Measurements from ENCODE around the gene ANKS6. TPM values are rescaled to one million over a fixed set of nuclear protein-coding genes. Genes with fewer than 3 reads are reported as not detected.

Gene ANKS6
- total and polyA plus RNA-seq, 2 of the 8 experiments (the other 6 are each of a cell fraction or from before 2014, with no cell fraction given) = 34.1 to 56.3 TPM

DNA sequence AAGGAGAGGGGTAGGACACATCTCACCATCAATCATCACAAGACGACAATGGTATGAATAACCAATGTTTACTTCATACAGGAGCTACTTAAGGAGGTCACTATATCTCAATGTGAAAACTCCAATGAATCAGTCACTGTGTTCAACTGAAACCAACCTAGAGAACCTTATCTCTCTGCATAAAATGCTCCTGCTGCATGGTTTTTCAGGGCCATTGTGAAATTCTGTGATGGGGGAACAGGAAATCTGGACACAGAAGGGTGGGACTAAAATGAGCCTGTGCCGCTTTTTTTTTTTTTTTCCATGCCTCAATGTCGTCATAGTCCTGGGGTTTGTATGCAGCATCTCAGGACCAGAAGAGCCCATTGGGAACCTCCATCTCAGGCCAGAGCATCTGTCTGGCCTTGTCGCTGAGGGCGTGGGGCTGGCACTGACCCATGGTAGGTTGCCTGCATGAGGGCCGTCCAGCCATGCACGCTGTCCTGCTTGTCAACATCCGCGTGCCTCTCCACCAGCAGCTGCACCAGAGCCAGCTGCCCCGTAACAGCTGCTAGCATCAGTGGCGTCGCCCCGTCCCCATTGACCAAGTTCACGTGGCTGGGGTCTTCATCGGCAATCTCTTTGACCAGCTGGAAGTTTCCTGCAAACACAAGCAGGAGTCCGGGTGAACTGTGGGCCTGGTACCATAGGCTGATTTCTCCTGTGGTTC is 12.7 kb downstream of the ANKS6 start:
- no peak overlapping the region for H2AK5ac ChIP-seq (ENCODE audit: low read depth, low read length)
- H3K23ac ChIP-seq (ENCODE audit: insufficient read length) = no peak overlapping the region
- ChIA-PET CTCF (ENCODE audit: partially characterized antibody) (interaction anchor here (0.8 to 3.8 kb wide), 3 partner anchors 8 to 246 kb away, joined by 3 to 28 read pairs (median 3); no protein-coding TSS in a partner anchor), POLR2A (ENCODE audit: partially characterized antibody) (interaction anchor here (0.6 kb wide), 1 partner anchor 462 kb away, joined by 3 read pairs; no protein-coding TSS in a partner anchor)
- no peaks in the 10 kb centered on the region; a peak in 1 of 4 replicates for H3K79me2 ChIP-seq (ENCODE audit: control insufficient read depth in 1 of 2, insufficient read depth in 2 of 2, low read length in 2 of 2)
- H3K79me1 ChIP-seq (ENCODE audit: low read depth, low read length) = peaks cover 3% of the 10 kb centered on the region; the same call in 1 of the 2 replicates
- WGBS, 2 experiments (ENCODE audit: extremely low coverage in 1 of 2, insufficient coverage in 1 of 2, insufficient read length in 1 of 2, insufficient replicate concordance in 2 of 2, low coverage in 1 of 2, low lambda C conversion rate in 2 of 2, missing lambda C conversion rate in 1 of 2) = 94% methylated on average over 16 of the region's 16 CpGs; no CpG with 5 or more reads in 1 of the 2 experiments
- peak overlapping the region; percentile 4; the same call in 1 of the 2 replicates for H4K8ac ChIP-seq (ENCODE audit: extremely low read depth, insufficient read depth, low read length)
- no peak overlapping the region for H3K27ac ChIP-seq (ENCODE audit: low read depth, low read length)
- H4K20me1 ChIP-seq (replicated peaks in 1 of 2; ENCODE audit: control insufficient read depth in 1 of 2, insufficient read depth in 2 of 2, low read length in 2 of 2) = peaks cover 5 to 6% of the 10 kb centered on the region in 2 experiments
- no peaks in the 10 kb centered on the region for H3K9me3 ChIP-seq (ENCODE audit: insufficient read depth in 2 of 2, low read depth in 1 of 2, low read length in 1 of 2)
- no peak overlapping the region for H3K4me3 ChIP-seq (ENCODE audit: extremely low read depth in 1 of 4, insufficient read depth in 2 of 4, low read depth in 3 of 4, low read length in 4 of 4)
- H3K4ac ChIP-seq (replicated peaks; ENCODE audit: insufficient read length, low read depth, low read length) = no peak overlapping the region
- no peak overlapping the region for H4K91ac ChIP-seq (replicated peaks; ENCODE audit: insufficient read length, low read length)
- H3K18ac ChIP-seq (ENCODE audit: extremely low read depth, low read length) = no peak overlapping the region
- H3K4me1 ChIP-seq (replicated peaks in 1 of 4; ENCODE audit: control insufficient read depth in 3 of 4, insufficient read depth in 4 of 4, low read length in 3 of 4) = no peaks in the 10 kb centered on the region
- no peak overlapping the region for H2BK15ac ChIP-seq (ENCODE audit: low read length)
- H3K9ac ChIP-seq (replicated peaks in 1 of 4; ENCODE audit: extremely low read depth in 1 of 4, low read depth in 3 of 4, low read length in 3 of 4) = no peak overlapping the region
- H3K23me2 ChIP-seq (ENCODE audit: low read depth, low read length) = no peaks in the 10 kb centered on the region
- no peak overlapping the region for H3K4me2 ChIP-seq (ENCODE audit: insufficient read depth in 1 of 2, low read depth in 2 of 2, low read length in 2 of 2)
- DNase-seq (ENCODE audit: low read depth in 1 of 2, low spot score in 2 of 2) = peak in 1 of 2 experiments; percentile 7
- H3K56ac ChIP-seq (replicated peaks; ENCODE audit: insufficient read length, low read depth, low read length) = no peak overlapping the region
- H3K36me3 ChIP-seq (ENCODE audit: control insufficient read depth in 2 of 4, insufficient read depth in 4 of 4, low read length in 3 of 4) = peaks cover 5 to 26% (median 11%) of the 10 kb centered on the region in 4 experiments; a peak in 5 of 8 replicates
- H4K5ac ChIP-seq (ENCODE audit: insufficient read length, low read depth, low read length) = no peak overlapping the region
- no peak overlapping the region for H2AFZ ChIP-seq (ENCODE audit: low read length)
- no peaks in the 10 kb centered on the region for H3K27me3 ChIP-seq (replicated peaks in 1 of 4; ENCODE audit: control insufficient read depth in 3 of 4, extremely low read depth in 1 of 4, insufficient read depth in 3 of 4, low read length in 3 of 4)
- no peak overlapping the region; the same call in 1 of the 2 replicates for H2BK5ac ChIP-seq (ENCODE audit: low read depth, low read length)
- H3K14ac ChIP-seq (ENCODE audit: insufficient read length) = no peak overlapping the region
- FAIRE-seq = no peak
- no peak overlapping the region for H2BK12ac ChIP-seq (ENCODE audit: low read depth, low read length)
- H2BK20ac ChIP-seq (ENCODE audit: low read length) = no peak overlapping the region
- no peak overlapping the region for H2BK120ac ChIP-seq (replicated peaks; ENCODE audit: low read depth, low read length)
- TF ChIP-seq SRF (IDR thresholded peaks at IDR 0.05; ENCODE audit: low read depth, low read length) (no peak), E2F6 (IDR thresholded peaks at IDR 0.05) (no peak), CEBPB (IDR thresholded peaks at IDR 0.05; ENCODE audit: low read depth, low read length) (no peak), ASH2L (IDR thresholded peaks at IDR 0.05; ENCODE audit: low read length) (no peak), RFX5 (IDR thresholded peaks at IDR 0.05; ENCODE audit: borderline replicate concordance, low read depth, low read length) (no peak), SUZ12 (IDR thresholded peaks at IDR 0.05; ENCODE audit: low read length) (no peak), EZH2 (IDR thresholded peaks at IDR 0.05; ENCODE audit: low read depth, low read length, severe bottlenecking) (no peak), ZNF274 (IDR thresholded peaks at IDR 0.05; ENCODE audit: borderline replicate concordance, extremely low read depth, low read length) (no peak), PHF8 (conservative IDR thresholded peaks at IDR 0.05; ENCODE audit: low read depth, low read length) (no peak)
- TF ChIP-seq, protein P1, sequence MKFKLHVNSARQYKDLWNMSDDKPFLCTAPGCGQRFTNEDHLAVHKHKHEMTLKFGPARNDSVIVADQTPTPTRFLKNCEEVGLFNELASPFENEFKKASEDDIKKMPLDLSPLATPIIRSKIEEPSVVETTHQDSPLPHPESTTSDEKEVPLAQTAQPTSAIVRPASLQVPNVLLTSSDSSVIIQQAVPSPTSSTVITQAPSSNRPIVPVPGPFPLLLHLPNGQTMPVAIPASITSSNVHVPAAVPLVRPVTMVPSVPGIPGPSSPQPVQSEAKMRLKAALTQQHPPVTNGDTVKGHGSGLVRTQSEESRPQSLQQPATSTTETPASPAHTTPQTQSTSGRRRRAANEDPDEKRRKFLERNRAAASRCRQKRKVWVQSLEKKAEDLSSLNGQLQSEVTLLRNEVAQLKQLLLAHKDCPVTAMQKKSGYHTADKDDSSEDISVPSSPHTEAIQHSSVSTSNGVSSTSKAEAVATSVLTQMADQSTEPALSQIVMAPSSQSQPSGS (IDR thresholded peaks at IDR 0.05; ENCODE audit: low read length) = no peak

Data from H1 (cell line).